H1 (cell line): ENCODE measurements around the gene SENP7. TPM values are rescaled to one million over a fixed set of nuclear protein-coding genes. Genes with fewer than 3 reads are reported as not detected.
"Not testable (repeated sequence)": the region's sequence is repeated elsewhere in the genome, so short reads cannot be mapped to it uniquely, and the experiment has no call there.

Experiments used
- CTCF ChIA-PET: fragments of 300-600 bp; sonication (Branson Sonifier 250); formaldehyde crosslinking; loops from one replicate; lab custom pipeline; 2021; ENCODE audit not compliant: partially characterized antibody; lab: Charles Lee
- POLR2A ChIA-PET: fragments of 300-600 bp; sonication (Branson Sonifier 250); formaldehyde crosslinking; loops from one replicate; lab custom pipeline; 2021; ENCODE audit warnings: inconsistent platforms; ENCODE audit not compliant: partially characterized antibody; lab: Charles Lee
- DNase-seq, 2 experiments: peaks; one replicate each; pipeline versions ENCODE4 v3.0.0 to v3.0.0-alpha.2; 2010 to 2022; ENCODE audit warnings: low spot score in 2 of 2, low read depth in 1 of 2, mixed read lengths in 1 of 2
- FAIRE-seq: peaks from 2 replicates; lab custom pipeline; 2011; peaks lifted over from hg19 to GRCh38; lab: Jason Lieb, UNC
- H2AFZ ChIP-seq: 2 replicates; pipeline ENCODE4 v1.8.1; 2012; ENCODE audit warnings: low read length, inconsistent platforms
- H2AK5ac ChIP-seq: 2 replicates; pipeline ENCODE4 v1.6.1; 2013; ENCODE audit warnings: low read depth, low read length
- H2BK120ac ChIP-seq: replicated peaks from 2 replicates; pipeline ENCODE3; 2013; ENCODE audit warnings: low read depth, low read length, inconsistent platforms
- H2BK12ac ChIP-seq: 2 replicates; pipeline ENCODE4 v1.6.1; 2013; ENCODE audit warnings: low read depth, low read length
- H2BK15ac ChIP-seq: 2 replicates; pipeline ENCODE4 v1.6.1; 2013; ENCODE audit warnings: low read length
- H2BK20ac ChIP-seq: 2 replicates; pipeline ENCODE4 v1.6.1; 2013; ENCODE audit warnings: low read length
- H2BK5ac ChIP-seq: 2 replicates; pipeline ENCODE4 v1.6.1; 2013; ENCODE audit warnings: low read depth, low read length
- H3K14ac ChIP-seq: 2 replicates; pipeline ENCODE4 v1.6.1; 2013; ENCODE audit warnings: inconsistent platforms; ENCODE audit not compliant: insufficient read length
- H3K18ac ChIP-seq: 2 replicates; pipeline ENCODE4 v1.6.1; 2013; ENCODE audit warnings: low read length; ENCODE audit errors: extremely low read depth
- H3K23ac ChIP-seq: 2 replicates; pipeline ENCODE4 v1.6.1; 2013; ENCODE audit warnings: inconsistent platforms; ENCODE audit not compliant: insufficient read length
- H3K23me2 ChIP-seq: 2 replicates; pipeline ENCODE4 v1.6.1; 2013; ENCODE audit warnings: low read depth, low read length
- H3K27ac ChIP-seq: 2 replicates; pipeline ENCODE4 v1.6.1; 2011; ENCODE audit warnings: low read depth, low read length, inconsistent platforms
- H3K27me3 ChIP-seq, 4 experiments: replicated peaks in 1 of 4; 1 replicate in 1 of 4; 2 replicates in 3 of 4; pipeline versions ENCODE4 v1.6.1 to v1.8.1; 2011 to 2013; ENCODE audit warnings: low read length in 3 of 4, mild to moderate bottlenecking in 3 of 4, inconsistent platforms in 2 of 4, mixed read lengths in 2 of 4, moderate library complexity in 1 of 4; ENCODE audit not compliant: control insufficient read depth in 3 of 4, insufficient read depth in 3 of 4; ENCODE audit errors: extremely low read depth in 1 of 4
- H3K36me3 ChIP-seq, 4 experiments: 2 replicates each; pipeline versions ENCODE4 v1.6.1 to v1.8.1; 2011 to 2013; ENCODE audit warnings: mild to moderate bottlenecking in 4 of 4, low read length in 3 of 4, moderate library complexity in 2 of 4, control low read depth in 1 of 4, inconsistent platforms in 1 of 4; ENCODE audit not compliant: insufficient read depth in 4 of 4, control insufficient read depth in 2 of 4
- H3K4ac ChIP-seq: replicated peaks from 2 replicates; pipeline ENCODE3; 2013; ENCODE audit warnings: low read length, low read depth, mixed read lengths, inconsistent platforms; ENCODE audit not compliant: insufficient read length
- H3K4me1 ChIP-seq, 4 experiments: replicated peaks in 1 of 4; 1 replicate in 1 of 4; 2 replicates in 3 of 4; pipeline versions ENCODE4 v1.6.1 to v1.8.1; 2011 to 2013; ENCODE audit warnings: low read length in 3 of 4, inconsistent platforms in 2 of 4, mixed read lengths in 1 of 4; ENCODE audit not compliant: insufficient read depth in 4 of 4, control insufficient read depth in 3 of 4
- H3K4me2 ChIP-seq, 2 experiments: 2 replicates each; pipeline versions ENCODE4 v1.6.1 to v1.8.1; 2011 to 2013; ENCODE audit warnings: low read depth in 2 of 2, low read length in 2 of 2, control low read depth in 1 of 2, inconsistent platforms in 1 of 2, mild to moderate bottlenecking in 1 of 2; ENCODE audit not compliant: insufficient read depth in 1 of 2
- H3K4me3 ChIP-seq, 4 experiments: fragments of 200-600, 300-600 bp in 1 of 4; sonication (generic), shearing (Covaris generic), sonication (Bioruptor Twin) in 1 of 4; 2 replicates each; pipeline versions ENCODE4 v1.5.1 to v1.8.1; 2011 to 2016; ENCODE audit warnings: low read length in 4 of 4, low read depth in 3 of 4, control low read depth in 2 of 4, inconsistent platforms in 2 of 4, mild to moderate bottlenecking in 2 of 4, mixed read lengths in 1 of 4, moderate library complexity in 1 of 4; ENCODE audit not compliant: insufficient read depth in 2 of 4; ENCODE audit errors: extremely low read depth in 1 of 4
- H3K56ac ChIP-seq: replicated peaks from 2 replicates; pipeline ENCODE3; 2013; ENCODE audit warnings: low read depth, mild to moderate bottlenecking, mixed read lengths, low read length, inconsistent platforms; ENCODE audit not compliant: insufficient read length
- H3K79me1 ChIP-seq: 2 replicates; pipeline ENCODE4 v1.6.1; 2013; ENCODE audit warnings: low read depth, low read length, control low read depth
- H3K79me2 ChIP-seq, 2 experiments: 2 replicates each; pipeline versions ENCODE4 v1.6.1 to v1.8.1; 2012 to 2013; ENCODE audit warnings: low read length in 2 of 2, mild to moderate bottlenecking in 2 of 2, inconsistent platforms in 1 of 2; ENCODE audit not compliant: insufficient read depth in 2 of 2, control insufficient read depth in 1 of 2
- H3K9ac ChIP-seq, 4 experiments: replicated peaks in 1 of 4; 1 replicate in 1 of 4; 2 replicates in 3 of 4; pipeline versions ENCODE4 v1.6.1 to v1.8.1; 2011 to 2013; ENCODE audit warnings: low read depth in 3 of 4, low read length in 3 of 4, control low read depth in 2 of 4, mild to moderate bottlenecking in 2 of 4, moderate library complexity in 2 of 4, inconsistent platforms in 1 of 4; ENCODE audit errors: extremely low read depth in 1 of 4
- H3K9me3 ChIP-seq, 2 experiments: 2 replicates each; pipeline versions ENCODE4 v1.6.1 to v1.8.1; 2012 to 2013; ENCODE audit warnings: mild to moderate bottlenecking in 2 of 2, moderate library complexity in 2 of 2, control low read depth in 1 of 2, inconsistent platforms in 1 of 2, low read depth in 1 of 2, low read length in 1 of 2, mixed read lengths in 1 of 2; ENCODE audit not compliant: insufficient read depth in 2 of 2
- H4K20me1 ChIP-seq, 2 experiments: replicated peaks in 1 of 2; 2 replicates each; pipeline versions ENCODE3 to v1.8.1; 2011 to 2013; ENCODE audit warnings: inconsistent platforms in 2 of 2, low read length in 2 of 2, mild to moderate bottlenecking in 1 of 2; ENCODE audit not compliant: insufficient read depth in 2 of 2, control insufficient read depth in 1 of 2
- H4K5ac ChIP-seq: 2 replicates; pipeline ENCODE4 v1.6.1; 2013; ENCODE audit warnings: low read length, low read depth, mixed read lengths, inconsistent platforms; ENCODE audit not compliant: insufficient read length
- H4K8ac ChIP-seq: 2 replicates; pipeline ENCODE4 v1.8.0; 2013; ENCODE audit warnings: mild to moderate bottlenecking, moderate library complexity, low read length, inconsistent platforms; ENCODE audit not compliant: insufficient read depth; ENCODE audit errors: extremely low read depth
- H4K91ac ChIP-seq: replicated peaks from 2 replicates; pipeline ENCODE3; 2013; ENCODE audit warnings: low read length, mixed read lengths, inconsistent platforms; ENCODE audit not compliant: insufficient read length
- polyA plus RNA-seq, 7 experiments: library from polyadenylated mRNA; depleted of rRNA in 3 of 7; stranded (reverse) in 5 of 7; unstranded in 2 of 7; fragments of >200 nt in 5 of 7; fragments of 200-250 nt in 2 of 7; gene quantifications; 1 replicate in 5 of 7; 2 replicates in 1 of 7; 4 replicates in 1 of 7; pipeline versions ENCODE4 v1.2.1 to v1.2.3, GENCODE V29; 2011 to 2013; ENCODE audit warnings: missing spikeins in 2 of 7, mixed read lengths in 2 of 7
- total RNA-seq: library from RNA; stranded (reverse); fragmentation: NEBNext Ultra II Directional; extraction: Animal tissue kit (Norgen Biotek cat#: 25700); gene quantifications from 2 replicates; pipeline ENCODE4 v1.2.1, GENCODE V29; 2021

SENP7 gene
- total and polyA plus RNA-seq, 2 of the 8 experiments (the other 6 are each of a cell fraction or from before 2014, with no cell fraction given): 2.8 to 7.8 TPM

DNA sequence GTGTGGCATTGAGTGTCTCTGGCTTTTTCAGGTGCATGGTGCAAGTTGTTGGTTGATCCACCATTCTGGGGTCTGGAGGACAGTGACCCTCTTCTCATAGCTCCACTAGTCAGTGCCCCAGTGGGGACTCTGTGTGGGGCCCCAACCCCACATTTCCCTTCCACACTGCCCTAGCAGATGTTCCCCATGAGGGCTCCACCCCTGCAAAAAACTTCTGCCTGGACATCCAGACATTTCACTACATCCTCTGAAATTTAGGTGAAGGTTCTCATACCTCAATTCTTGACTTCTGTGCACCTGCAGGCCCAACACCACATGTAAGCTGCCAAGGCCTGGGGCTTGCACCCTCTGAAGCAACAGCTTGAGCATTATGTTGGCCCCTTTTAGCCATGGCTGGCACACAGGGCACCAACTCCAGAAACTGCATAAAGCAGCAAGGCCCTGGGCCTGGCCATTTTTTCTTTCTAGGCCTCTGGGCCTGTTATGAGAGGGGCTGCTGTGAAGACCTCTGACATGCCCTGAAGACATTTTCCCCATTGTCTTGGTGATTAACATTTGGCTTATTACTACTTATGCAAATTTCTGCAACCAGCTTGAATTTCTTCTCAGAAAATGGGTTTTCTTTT lies 204.8 kb downstream of the SENP7 start:
- CTCF ChIA-PET: interaction anchor here (0.6 kb wide), 1 partner anchor 38 kb away, joined by 3 read pairs; no protein-coding TSS in a partner anchor
- not testable (repeated sequence) for DNase-seq

More for the DNA sequence above, 204.8 kb downstream of the SENP7 start:
- POLR2A ChIA-PET, FAIRE-seq, H3K4me3 ChIP-seq, H2AFZ ChIP-seq, H3K18ac ChIP-seq, H4K5ac ChIP-seq, H3K36me3 ChIP-seq, H3K79me1 ChIP-seq, H3K23me2 ChIP-seq, H3K4me1 ChIP-seq, H2BK12ac ChIP-seq, H3K14ac ChIP-seq, H3K9ac ChIP-seq, H2BK5ac ChIP-seq, H2BK15ac ChIP-seq, H3K4me2 ChIP-seq, H3K23ac ChIP-seq, H2AK5ac ChIP-seq, H3K79me2 ChIP-seq, H4K91ac ChIP-seq, H2BK20ac ChIP-seq, H4K20me1 ChIP-seq, H3K27ac ChIP-seq, H3K27me3 ChIP-seq, H3K4ac ChIP-seq, H2BK120ac ChIP-seq, H4K8ac ChIP-seq, H3K56ac ChIP-seq: not testable (repeated sequence)
- peaks cover 7 to 11% of the 10 kb centered on the region in 2 experiments; a peak in 3 of 4 replicates for H3K9me3 ChIP-seq
